OCI-LY7 (cell line): Measurements from ENCODE around the gene CCDC68.

Source experiments
- EZH2phosphoT487 ChIP-seq: fragments of 200-600 bp; sonication (generic); IDR thresholded peaks from 2 replicates; pipeline ENCODE4 v1.6.1; 2018; ENCODE audit warnings: low read depth, borderline replicate concordance, mild to moderate bottlenecking, mixed run types, antibody characterized with exemption, low read length, moderate library complexity, mixed read lengths
- TF ChIP-seq, protein P1 (sequence below): fragments of 200-600 bp; sonication (generic); conservative IDR thresholded peaks from 2 replicates; pipeline ENCODE4 v1.5.1; 2014; ENCODE audit warnings: mild to moderate bottlenecking, antibody characterized with exemption, low read length, moderate library complexity, mixed read lengths

DNA sequence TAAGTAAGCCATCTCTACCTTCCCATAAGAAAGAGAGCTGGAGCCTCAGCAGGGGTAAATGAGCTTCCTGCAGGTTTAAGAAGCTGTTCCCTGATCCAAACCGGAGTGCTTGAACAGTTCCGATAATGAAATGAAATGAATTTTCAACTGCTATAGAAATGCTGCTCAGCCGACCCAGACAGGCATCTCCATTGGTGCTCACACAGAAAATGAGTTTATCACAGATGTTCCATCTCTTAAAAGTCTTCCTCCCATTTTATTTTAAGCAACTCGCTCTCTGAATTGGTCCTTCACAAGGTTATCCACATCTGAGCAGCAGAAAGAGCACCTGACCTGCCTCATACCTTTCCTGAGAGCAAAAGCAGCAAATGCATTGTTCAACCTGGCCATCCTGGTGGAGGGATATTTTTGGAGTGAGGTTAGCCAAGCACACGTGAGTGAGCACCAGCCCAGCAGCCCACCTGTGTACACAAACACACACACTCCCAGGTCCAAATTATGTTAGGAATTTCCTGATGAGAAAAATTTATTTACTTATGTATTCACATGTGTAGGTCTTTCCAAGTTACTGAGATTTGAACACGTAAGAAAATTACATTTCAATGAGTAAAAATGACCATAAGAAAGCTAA lies 42.2 kb upstream of the CCDC68 start:
- TF ChIP-seq, protein P1, sequence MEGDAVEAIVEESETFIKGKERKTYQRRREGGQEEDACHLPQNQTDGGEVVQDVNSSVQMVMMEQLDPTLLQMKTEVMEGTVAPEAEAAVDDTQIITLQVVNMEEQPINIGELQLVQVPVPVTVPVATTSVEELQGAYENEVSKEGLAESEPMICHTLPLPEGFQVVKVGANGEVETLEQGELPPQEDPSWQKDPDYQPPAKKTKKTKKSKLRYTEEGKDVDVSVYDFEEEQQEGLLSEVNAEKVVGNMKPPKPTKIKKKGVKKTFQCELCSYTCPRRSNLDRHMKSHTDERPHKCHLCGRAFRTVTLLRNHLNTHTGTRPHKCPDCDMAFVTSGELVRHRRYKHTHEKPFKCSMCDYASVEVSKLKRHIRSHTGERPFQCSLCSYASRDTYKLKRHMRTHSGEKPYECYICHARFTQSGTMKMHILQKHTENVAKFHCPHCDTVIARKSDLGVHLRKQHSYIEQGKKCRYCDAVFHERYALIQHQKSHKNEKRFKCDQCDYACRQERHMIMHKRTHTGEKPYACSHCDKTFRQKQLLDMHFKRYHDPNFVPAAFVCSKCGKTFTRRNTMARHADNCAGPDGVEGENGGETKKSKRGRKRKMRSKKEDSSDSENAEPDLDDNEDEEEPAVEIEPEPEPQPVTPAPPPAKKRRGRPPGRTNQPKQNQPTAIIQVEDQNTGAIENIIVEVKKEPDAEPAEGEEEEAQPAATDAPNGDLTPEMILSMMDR, result no peak
- TF ChIP-seq EZH2phosphoT487, result no peak
